Lower leg skin (tissue), 4 donors: ENCODE measurements around the gene ATP1B2. TPM values are rescaled to one million over a fixed set of nuclear protein-coding genes. Genes with fewer than 3 reads are reported as not detected.

Experiments used
- DNase-seq, 2 donors: peaks; one replicate each; pipeline ENCODE4 v3.0.0-alpha.2; 2019; ENCODE audit warnings: low spot score in 2 of 2
- H3K4me3 ChIP-seq: fragments of 200-600 bp; sonication (generic); 2 replicates; pipeline ENCODE4 v1.5.1; 2017; ENCODE audit warnings: mild to moderate bottlenecking, low read depth; ENCODE audit not compliant: poor library complexity, severe bottlenecking
- CTCF ChIP-seq, 3 donors: fragments of 450-650 bp; IDR thresholded peaks; one replicate each; pipeline ENCODE4 v1.5.1; 2016; ENCODE audit warnings: antibody characterized with exemption in 3 of 3, mild to moderate bottlenecking in 3 of 3, moderate library complexity in 2 of 3
- POLR2A ChIP-seq, 2 donors: fragments of 450-650 bp; IDR thresholded peaks; one replicate each; pipeline ENCODE4 v1.6.1; 2016 to 2017; ENCODE audit warnings: antibody characterized with exemption in 2 of 2, mild to moderate bottlenecking in 1 of 2, moderate library complexity in 1 of 2
- WGBS, 2 donors: methylation state at CpG; one replicate each; pipeline ENCODE4 v1.1.5; 2018; 5-methylcytosine and 5-hydroxymethylcytosine counted together
- intact Hi-C: fragments of 100-400 bp; cut with DNase I; formaldehyde crosslinking; loops from one replicate; pipeline ENCODE4 v1.15.0; 2023; ENCODE audit warnings: low total_unique reads
- total RNA-seq, 4 donors: library from RNA; depleted of rRNA; stranded (reverse); fragments of >200 nt; gene quantifications; one replicate each; pipeline ENCODE4 v1.1.0, GENCODE V29; 2016

ATP1B2 gene
- total RNA-seq, 4 donors from 2014 or later: 0.42 to 3.0 (median 0.46) TPM; not detected in 1

GRCh38 chr17:7651665-7652387 is 1.1 kb downstream of the ATP1B2 start:
- H3K4me3 ChIP-seq: no peak overlapping the region
- no peak for DNase-seq
- intact Hi-C loops: no loop called here
- TF ChIP-seq CTCF (IDR thresholded peaks at IDR 0.05) (no peak), POLR2A (IDR thresholded peaks at IDR 0.05) (no peak)
- whole genome bisulfite sequencing, 2 donors: 7% methylated on average over 27 to 38 of the region's 54 CpGs

DNA sequence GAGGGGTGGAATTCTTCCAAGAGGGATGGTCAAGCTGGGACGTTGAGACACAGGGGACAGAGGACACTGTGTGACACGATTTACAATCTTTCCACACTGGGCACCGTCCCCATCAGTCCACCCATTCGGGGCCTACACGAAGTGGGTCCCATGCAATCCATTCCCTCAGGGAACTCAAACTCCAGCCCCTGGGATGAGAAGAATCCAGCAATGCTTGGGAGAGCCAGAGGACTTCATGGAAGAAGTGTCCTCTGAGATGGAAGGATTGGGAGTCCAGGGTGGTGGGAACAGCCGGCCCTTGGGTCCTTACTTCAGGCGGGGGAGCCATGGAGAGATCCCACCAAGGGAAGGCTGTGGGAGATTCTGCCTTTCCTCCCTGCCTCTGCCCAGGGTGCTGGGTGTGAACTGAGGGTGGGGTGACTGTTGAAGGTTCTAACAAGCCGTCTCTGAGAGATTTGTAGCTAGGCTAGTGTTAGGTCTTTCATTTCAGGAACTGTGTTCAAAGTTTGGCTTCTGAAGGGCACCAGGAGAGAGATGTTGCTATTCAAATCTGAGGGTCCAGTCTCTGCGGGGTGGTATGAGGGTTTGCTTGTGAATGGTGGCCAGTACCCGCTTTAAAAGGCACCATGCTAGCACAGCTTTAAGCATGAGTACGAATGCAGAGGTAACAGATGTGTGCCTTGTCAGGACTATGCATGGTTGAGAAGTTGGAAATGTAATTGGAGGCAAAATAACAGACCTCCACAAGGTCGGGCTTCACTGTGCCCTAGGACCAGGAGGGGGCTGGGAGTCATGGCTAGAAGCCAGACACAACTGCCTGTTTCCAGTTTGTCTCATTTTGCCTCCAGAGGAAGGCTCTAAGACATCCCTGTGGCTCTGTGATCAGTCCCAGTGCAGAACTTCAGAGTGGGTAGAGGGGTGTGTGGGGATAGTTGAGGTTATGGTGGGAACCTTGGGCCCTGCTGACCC is 1.9 kb downstream of the ATP1B2 start:
- WGBS, 2 donors: 60 to 71% methylated on average over 12 of the region's 12 CpGs
- intact Hi-C loops: no loop called here
- TF ChIP-seq POLR2A (IDR thresholded peaks at IDR 0.05) (no peak), CTCF (IDR thresholded peaks at IDR 0.05) (no peak)
- DNase-seq: no peak
- no peak overlapping the region for H3K4me3 ChIP-seq

- TF ChIP-seq POLR2A (IDR thresholded peaks at IDR 0.05) (no peak), CTCF (IDR thresholded peaks at IDR 0.05) (no peak)
- H3K4me3 ChIP-seq: no peak overlapping the region
- 79 to 81% methylated on average over 16 of the region's 16 CpGs for WGBS, 2 donors
- intact Hi-C loops: no loop called here
- DNase-seq: no peak
Observed at GRCh38 chr17:7654832-7655540, 4.3 kb downstream of the ATP1B2 start.

- DNase-seq: no peak
- no peak for TF ChIP-seq CTCF (IDR thresholded peaks at IDR 0.05)
- TF ChIP-seq POLR2A (IDR thresholded peaks at IDR 0.05): no peak
- intact Hi-C loops: no loop called here
- no peak overlapping the region for H3K4me3 ChIP-seq
- WGBS, 2 donors: 91 to 92% methylated on average over 17 of the region's 17 CpGs
Observed at GRCh38 chr17:7655541-7655840, 4.8 kb downstream of the ATP1B2 start.

DNA sequence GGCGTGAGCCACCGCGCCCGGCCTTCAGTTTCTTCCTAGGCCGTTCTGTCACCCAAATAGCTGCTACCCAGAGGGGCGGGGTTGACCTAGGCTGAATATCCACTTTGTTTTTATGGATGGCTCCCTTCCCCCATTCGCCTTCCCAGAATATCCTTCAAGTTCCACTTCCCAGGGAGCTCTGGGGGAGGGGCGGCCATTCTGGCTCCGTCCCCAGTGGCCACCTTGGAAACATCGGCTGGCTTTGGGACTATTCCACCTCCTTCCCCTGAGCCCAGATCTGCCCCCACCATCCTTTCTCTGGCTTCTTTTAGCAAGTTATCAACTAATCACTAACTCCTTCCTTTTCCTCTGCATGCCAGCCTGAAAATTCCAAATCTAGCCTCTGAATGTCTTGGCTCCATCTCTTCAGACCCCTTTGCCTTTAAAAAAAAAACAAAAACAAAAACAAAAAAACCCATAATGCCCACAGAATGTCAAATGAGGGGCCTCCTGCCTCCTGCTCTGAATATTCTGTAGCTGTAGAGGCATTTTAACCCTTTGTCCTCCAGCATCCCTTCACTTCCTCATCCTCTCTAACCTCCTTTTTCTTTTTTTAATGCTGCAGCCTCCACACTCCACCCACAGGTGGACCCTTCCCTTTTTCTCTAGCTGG is 6.4 kb downstream of the ATP1B2 start:
- H3K4me3 ChIP-seq: no peak overlapping the region
- intact Hi-C loops: no loop called here
- TF ChIP-seq CTCF (IDR thresholded peaks at IDR 0.05) (no peak), POLR2A (IDR thresholded peaks at IDR 0.05) (no peak)
- no peak for DNase-seq
- 49 to 57% methylated on average over 10 of the region's 10 CpGs for WGBS, 2 donors
